Measurements from ENCODE around the gene STAG3.

GRCh38 chr7:100209493-100209892 is 31.8 kb downstream of the STAG3 start:
- TF ChIP-seq POLR2A (IDR thresholded peaks at IDR 0.05; ENCODE audit: low read length) (no peak), GATA1 (IDR thresholded peaks at IDR 0.05; ENCODE audit: low read depth, low read length) (no peak)
